Neural progenitor cell (in vitro differentiated cells): ENCODE results near the gene PIWIL1. TPM values are rescaled to one million over a fixed set of nuclear protein-coding genes. Genes with fewer than 3 reads are reported as not detected.

ENCODE experiments used
- DNase-seq: peaks from one replicate; pipeline ENCODE4 v3.0.0-alpha.2; 2016; ENCODE audit warnings: low spot score
- H2AFZ ChIP-seq: fragments of 200-600 bp; sonication (generic); replicated peaks from 2 replicates; pipeline ENCODE4 v1.6.1; 2016; ENCODE audit warnings: antibody characterized with exemption
- H3F3A ChIP-seq: fragments of 200-600 bp; sonication (generic); 2 replicates; pipeline ENCODE4 v1.6.1; 2016; ENCODE audit warnings: antibody characterized with exemption, low read depth
- H3K27ac ChIP-seq: fragments of 200-600 bp; sonication (generic); 2 replicates; pipeline ENCODE4 v1.5.1; 2016; ENCODE audit warnings: mild to moderate bottlenecking
- H3K27me3 ChIP-seq: fragments of 200-600 bp; sonication (generic); 2 replicates; pipeline ENCODE4 v1.6.1; 2016; ENCODE audit warnings: mild to moderate bottlenecking, moderate library complexity
- H3K36me3 ChIP-seq: fragments of 200-600 bp; sonication (generic); 2 replicates; pipeline ENCODE4 v1.5.1; 2016
- H3K4me1 ChIP-seq: fragments of 200-600 bp; sonication (generic); 2 replicates; pipeline ENCODE4 v1.6.1; 2016; ENCODE audit warnings: mixed run types
- H3K4me2 ChIP-seq: fragments of 200-600 bp; sonication (generic); 2 replicates; pipeline ENCODE4 v1.6.1; 2016
- H3K4me3 ChIP-seq: fragments of 200-600 bp; sonication (generic); 2 replicates; pipeline ENCODE4 v1.5.1; 2016
- H3K79me2 ChIP-seq: fragments of 200-600 bp; sonication (generic); 2 replicates; pipeline ENCODE4 v1.6.1; 2016; ENCODE audit warnings: low read depth
- H3K9ac ChIP-seq: fragments of 200-600 bp; sonication (generic); 2 replicates; pipeline ENCODE4 v1.6.1; 2016
- H3K9me3 ChIP-seq: fragments of 200-600 bp; sonication (generic); 2 replicates; pipeline ENCODE4 v1.5.1; 2016; ENCODE audit warnings: low read depth
- H4K20me1 ChIP-seq: fragments of 200-600 bp; sonication (generic); 2 replicates; pipeline ENCODE4 v1.6.1; 2016; ENCODE audit warnings: low read depth
- H3K27ac Mint-ChIP-seq: 3 replicates; pipeline ENCODE4 v1.8.0; 2021; ENCODE audit warnings: mixed read lengths
- H3K27me3 Mint-ChIP-seq: 2 replicates; pipeline ENCODE4 v1.8.0; 2022; ENCODE audit warnings: low read depth, mild to moderate bottlenecking, inconsistent platforms, moderate library complexity, mixed read lengths; ENCODE audit not compliant: insufficient read depth
- H3K36me3 Mint-ChIP-seq: 3 replicates; pipeline ENCODE4 v1.8.0; 2021; ENCODE audit warnings: mixed read lengths
- H3K4me1 Mint-ChIP-seq: 3 replicates; pipeline ENCODE4 v1.8.0; 2021; ENCODE audit warnings: mixed read lengths
- H3K4me3 Mint-ChIP-seq: 3 replicates; pipeline ENCODE4 v1.8.0; 2021; ENCODE audit warnings: mild to moderate bottlenecking, moderate library complexity, mixed read lengths
- H3K9me3 Mint-ChIP-seq: 3 replicates; pipeline ENCODE4 v1.8.0; 2020; ENCODE audit warnings: mixed read lengths
- EZH2 ChIP-seq: fragments of 200-600 bp; sonication (generic); IDR thresholded peaks from 2 replicates; pipeline ENCODE4 v1.6.1; 2017; ENCODE audit warnings: antibody characterized with exemption, mild to moderate bottlenecking, moderate library complexity
- EZH2phosphoT487 ChIP-seq: fragments of 200-600 bp; sonication (generic); IDR thresholded peaks from 2 replicates; pipeline ENCODE4 v1.6.1; 2017; ENCODE audit warnings: antibody characterized with exemption
- total RNA-seq: library from RNA; depleted of rRNA; stranded (reverse); fragments of >200 nt; gene quantifications from 2 replicates; pipeline ENCODE4 v1.2.3, GENCODE V29; 2015; ENCODE audit warnings: low replicate concordance
- TF ChIP-seq, protein P1 (sequence below): fragments of 200-600 bp; sonication (generic); IDR thresholded peaks from 2 replicates; pipeline ENCODE4 v1.5.1; 2017; ENCODE audit warnings: antibody characterized with exemption, mild to moderate bottlenecking

The PIWIL1 gene
- total RNA-seq, 1 donor from 2014 or later = not detected

DNA sequence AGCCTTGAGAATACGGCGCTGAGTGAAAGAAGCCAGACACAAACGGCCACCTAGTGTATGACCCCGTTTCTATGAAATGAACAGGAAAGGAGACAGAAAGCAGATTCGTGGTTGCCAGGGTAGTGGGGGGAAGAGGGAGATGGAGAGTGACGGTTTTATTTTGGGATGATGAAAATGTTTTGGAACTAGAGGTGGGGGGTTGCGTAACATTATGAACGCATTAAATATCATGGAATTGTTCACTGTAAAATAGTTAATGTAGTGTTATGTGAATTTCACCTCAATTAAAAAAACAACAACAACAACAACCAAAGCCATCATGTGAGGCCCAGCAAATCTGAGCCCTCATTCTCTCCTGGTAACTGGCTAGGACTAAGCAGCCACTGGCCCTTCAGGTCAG is 3.3 kb upstream of the PIWIL1 start:
- H3K4me1 Mint-ChIP-seq = peaks cover 25% of the 10 kb centered on the region
- peaks cover 13% of the 10 kb centered on the region for H3K27me3 Mint-ChIP-seq
- H3K27me3 ChIP-seq = peaks cover 50% of the 10 kb centered on the region
- TF ChIP-seq EZH2phosphoT487 = no peak
- TF ChIP-seq, protein P1, sequence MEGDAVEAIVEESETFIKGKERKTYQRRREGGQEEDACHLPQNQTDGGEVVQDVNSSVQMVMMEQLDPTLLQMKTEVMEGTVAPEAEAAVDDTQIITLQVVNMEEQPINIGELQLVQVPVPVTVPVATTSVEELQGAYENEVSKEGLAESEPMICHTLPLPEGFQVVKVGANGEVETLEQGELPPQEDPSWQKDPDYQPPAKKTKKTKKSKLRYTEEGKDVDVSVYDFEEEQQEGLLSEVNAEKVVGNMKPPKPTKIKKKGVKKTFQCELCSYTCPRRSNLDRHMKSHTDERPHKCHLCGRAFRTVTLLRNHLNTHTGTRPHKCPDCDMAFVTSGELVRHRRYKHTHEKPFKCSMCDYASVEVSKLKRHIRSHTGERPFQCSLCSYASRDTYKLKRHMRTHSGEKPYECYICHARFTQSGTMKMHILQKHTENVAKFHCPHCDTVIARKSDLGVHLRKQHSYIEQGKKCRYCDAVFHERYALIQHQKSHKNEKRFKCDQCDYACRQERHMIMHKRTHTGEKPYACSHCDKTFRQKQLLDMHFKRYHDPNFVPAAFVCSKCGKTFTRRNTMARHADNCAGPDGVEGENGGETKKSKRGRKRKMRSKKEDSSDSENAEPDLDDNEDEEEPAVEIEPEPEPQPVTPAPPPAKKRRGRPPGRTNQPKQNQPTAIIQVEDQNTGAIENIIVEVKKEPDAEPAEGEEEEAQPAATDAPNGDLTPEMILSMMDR = no peak
- no peak for TF ChIP-seq EZH2
- no peaks in the 10 kb centered on the region for H3K36me3 ChIP-seq
- no peaks in the 10 kb centered on the region for H3K4me1 ChIP-seq
- no peak overlapping the region for H3K9ac ChIP-seq
- no peak overlapping the region for H3K27ac Mint-ChIP-seq
- H4K20me1 ChIP-seq = no peaks in the 10 kb centered on the region
- H3K9me3 ChIP-seq = no peaks in the 10 kb centered on the region
- H3K27ac ChIP-seq = no peak overlapping the region
- no peaks in the 10 kb centered on the region for H3K36me3 Mint-ChIP-seq
- no peak for DNase-seq
- no peaks in the 10 kb centered on the region for H3K79me2 ChIP-seq
- H3K4me2 ChIP-seq = no peak overlapping the region
- peaks cover 29% of the 10 kb centered on the region for H3K9me3 Mint-ChIP-seq
- H2AFZ ChIP-seq = no peak overlapping the region
- no peak overlapping the region for H3K4me3 ChIP-seq
- H3F3A ChIP-seq = no peaks in the 10 kb centered on the region
- H3K4me3 Mint-ChIP-seq = no peak overlapping the region

- Histone ChIP-seq H3K4me2 (no peak overlapping the region), H3F3A (no peaks in the 10 kb centered on the region), H3K9me3 (no peaks in the 10 kb centered on the region), H4K20me1 (no peaks in the 10 kb centered on the region), H3K79me2 (no peaks in the 10 kb centered on the region), H3K27ac (no peak overlapping the region), H3K36me3 (no peaks in the 10 kb centered on the region), H3K27me3 (peaks cover 49% of the 10 kb centered on the region), H3K4me3 (no peak overlapping the region), H2AFZ (no peak overlapping the region), H3K4me1 (no peaks in the 10 kb centered on the region), H3K9ac (no peak overlapping the region)
- H3K27ac Mint-ChIP-seq = no peak overlapping the region
- H3K36me3 Mint-ChIP-seq = no peaks in the 10 kb centered on the region
- H3K27me3 Mint-ChIP-seq = peaks cover 13% of the 10 kb centered on the region
- TF ChIP-seq, protein P1 = no peak
- TF ChIP-seq EZH2 = no peak
- no peak for TF ChIP-seq EZH2phosphoT487
- H3K4me1 Mint-ChIP-seq = peaks cover 25% of the 10 kb centered on the region
- no peak overlapping the region for H3K4me3 Mint-ChIP-seq
- peaks cover 32% of the 10 kb centered on the region for H3K9me3 Mint-ChIP-seq
- peak; percentile 40 for DNase-seq
These were observed 2.8 kb upstream of the PIWIL1 start for GRCh38 chr12:130334937-130335336.

GRCh38 chr12:130335517-130336392 is 1.9 kb upstream of the PIWIL1 start:
- H3K9ac ChIP-seq = no peak overlapping the region
- H2AFZ ChIP-seq = no peak overlapping the region
- no peaks in the 10 kb centered on the region for H4K20me1 ChIP-seq
- H3K79me2 ChIP-seq = no peaks in the 10 kb centered on the region
- Mint-ChIP-seq H3K27ac (no peak overlapping the region), H3K36me3 (no peaks in the 10 kb centered on the region), H3K9me3 (peaks cover 35% of the 10 kb centered on the region), H3K4me1 (peaks cover 25% of the 10 kb centered on the region), H3K27me3 (peaks cover 13% of the 10 kb centered on the region), H3K4me3 (no peak overlapping the region)
- H3K4me2 ChIP-seq = no peak overlapping the region
- H3F3A ChIP-seq = no peaks in the 10 kb centered on the region
- no peaks in the 10 kb centered on the region for H3K36me3 ChIP-seq
- peaks cover 44% of the 10 kb centered on the region for H3K27me3 ChIP-seq
- H3K4me1 ChIP-seq = no peaks in the 10 kb centered on the region
- TF ChIP-seq, protein P1 = peak; percentile 84
- TF ChIP-seq EZH2phosphoT487 = no peak
- H3K4me3 ChIP-seq = no peak overlapping the region
- H3K9me3 ChIP-seq = no peaks in the 10 kb centered on the region
- DNase-seq = peak; percentile 79
- H3K27ac ChIP-seq = no peak overlapping the region
